ENCODE data around the gene ERCC3. TPM values are rescaled to one million over a fixed set of nuclear protein-coding genes. Genes with fewer than 3 reads are reported as not detected.

Gene ERCC3
- total RNA-seq, 1 donor from 2014 or later: 68.9 TPM

DNA sequence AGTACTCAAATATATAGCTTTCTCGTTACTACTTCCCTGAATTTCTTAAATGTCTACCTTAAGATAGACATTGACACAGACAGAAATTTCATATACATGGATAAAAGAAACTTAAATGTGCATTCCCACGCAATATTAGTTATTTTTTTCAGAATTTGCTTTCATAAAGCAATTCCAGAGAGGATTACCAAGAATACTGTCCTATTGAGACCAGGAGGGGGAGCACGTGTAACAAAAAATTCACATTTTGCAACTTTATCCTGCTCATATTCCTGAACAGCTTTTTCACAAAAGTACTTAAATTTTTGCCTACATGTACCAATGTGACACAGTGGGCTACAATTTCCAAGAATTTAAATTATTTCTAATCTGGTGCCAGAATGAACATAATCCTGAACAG lies 30.7 kb upstream of the ERCC3 start:
- Mint-ChIP-seq H3K4me1 (no peaks in the 10 kb centered on the region), H3K27me3 (ENCODE audit: insufficient read depth, low read depth) (no peaks in the 10 kb centered on the region), H3K27ac (no peak overlapping the region), H3K4me3 (no peak overlapping the region), H3K9me3 (peaks cover 6% of the 10 kb centered on the region), H3K36me3 (peaks cover 21% of the 10 kb centered on the region)
- Histone ChIP-seq H4K20me1 (ENCODE audit: low read depth) (no peaks in the 10 kb centered on the region), H3K27ac (no peak overlapping the region), H2AFZ (replicated peaks) (no peak overlapping the region), H3K36me3 (peaks cover 5% of the 10 kb centered on the region), H3K9ac (no peak overlapping the region), H3K4me3 (no peak overlapping the region), H3K9me3 (ENCODE audit: low read depth) (no peaks in the 10 kb centered on the region), H3K4me2 (no peak overlapping the region), H3K4me1 (no peaks in the 10 kb centered on the region), H3K79me2 (ENCODE audit: low read depth) (no peaks in the 10 kb centered on the region), H3F3A (ENCODE audit: low read depth) (peaks cover 17% of the 10 kb centered on the region), H3K27me3 (no peaks in the 10 kb centered on the region)
- TF ChIP-seq, protein P1, sequence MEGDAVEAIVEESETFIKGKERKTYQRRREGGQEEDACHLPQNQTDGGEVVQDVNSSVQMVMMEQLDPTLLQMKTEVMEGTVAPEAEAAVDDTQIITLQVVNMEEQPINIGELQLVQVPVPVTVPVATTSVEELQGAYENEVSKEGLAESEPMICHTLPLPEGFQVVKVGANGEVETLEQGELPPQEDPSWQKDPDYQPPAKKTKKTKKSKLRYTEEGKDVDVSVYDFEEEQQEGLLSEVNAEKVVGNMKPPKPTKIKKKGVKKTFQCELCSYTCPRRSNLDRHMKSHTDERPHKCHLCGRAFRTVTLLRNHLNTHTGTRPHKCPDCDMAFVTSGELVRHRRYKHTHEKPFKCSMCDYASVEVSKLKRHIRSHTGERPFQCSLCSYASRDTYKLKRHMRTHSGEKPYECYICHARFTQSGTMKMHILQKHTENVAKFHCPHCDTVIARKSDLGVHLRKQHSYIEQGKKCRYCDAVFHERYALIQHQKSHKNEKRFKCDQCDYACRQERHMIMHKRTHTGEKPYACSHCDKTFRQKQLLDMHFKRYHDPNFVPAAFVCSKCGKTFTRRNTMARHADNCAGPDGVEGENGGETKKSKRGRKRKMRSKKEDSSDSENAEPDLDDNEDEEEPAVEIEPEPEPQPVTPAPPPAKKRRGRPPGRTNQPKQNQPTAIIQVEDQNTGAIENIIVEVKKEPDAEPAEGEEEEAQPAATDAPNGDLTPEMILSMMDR (IDR thresholded peaks at IDR 0.05): peak; percentile 69
- TF ChIP-seq EZH2 (IDR thresholded peaks at IDR 0.05): no peak
- DNase-seq (ENCODE audit: low spot score): peak; percentile 15

DNA sequence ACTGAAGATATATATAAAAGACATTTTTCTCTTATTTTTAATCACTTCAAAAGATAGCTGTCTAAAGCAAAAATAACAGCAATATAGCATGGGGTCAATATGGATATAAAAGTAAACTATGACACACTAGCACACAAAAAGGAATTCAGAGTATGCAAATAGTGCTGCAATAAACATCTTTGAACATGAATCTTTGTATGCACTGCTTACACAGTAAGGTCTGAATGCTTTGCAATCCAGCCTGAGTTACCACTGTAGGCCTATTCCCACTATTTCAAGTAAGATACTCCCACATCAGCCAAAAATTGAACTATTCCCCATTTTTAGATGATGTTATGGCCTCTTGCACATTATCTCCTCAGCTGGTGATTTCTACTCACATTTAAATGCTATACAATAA lies 27.4 kb upstream of the ERCC3 start:
- H3K27me3 ChIP-seq: no peaks in the 10 kb centered on the region
- no peak overlapping the region for H3K9ac ChIP-seq
- no peaks in the 10 kb centered on the region for H3K4me1 ChIP-seq
- Mint-ChIP-seq H3K9me3 (peaks cover 6% of the 10 kb centered on the region), H3K4me1 (no peaks in the 10 kb centered on the region), H3K27me3 (ENCODE audit: insufficient read depth, low read depth) (no peaks in the 10 kb centered on the region), H3K27ac (no peak overlapping the region), H3K4me3 (no peak overlapping the region), H3K36me3 (peaks cover 31% of the 10 kb centered on the region)
- no peaks in the 10 kb centered on the region for H3K9me3 ChIP-seq (ENCODE audit: low read depth)
- peaks cover 7% of the 10 kb centered on the region for H3F3A ChIP-seq (ENCODE audit: low read depth)
- DNase-seq (ENCODE audit: low spot score): no peak
- no peak overlapping the region for H3K27ac ChIP-seq
- TF ChIP-seq EZH2 (IDR thresholded peaks at IDR 0.05) (no peak), EZH2phosphoT487 (IDR thresholded peaks at IDR 0.05) (no peak)
- TF ChIP-seq, protein P1 (IDR thresholded peaks at IDR 0.05): no peak
- no peaks in the 10 kb centered on the region for H3K79me2 ChIP-seq (ENCODE audit: low read depth)
- peaks cover 14% of the 10 kb centered on the region for H3K36me3 ChIP-seq
- no peak overlapping the region for H3K4me2 ChIP-seq
- H3K4me3 ChIP-seq: no peak overlapping the region
- H2AFZ ChIP-seq (replicated peaks): no peak overlapping the region
- H4K20me1 ChIP-seq (ENCODE audit: low read depth): no peaks in the 10 kb centered on the region

DNA sequence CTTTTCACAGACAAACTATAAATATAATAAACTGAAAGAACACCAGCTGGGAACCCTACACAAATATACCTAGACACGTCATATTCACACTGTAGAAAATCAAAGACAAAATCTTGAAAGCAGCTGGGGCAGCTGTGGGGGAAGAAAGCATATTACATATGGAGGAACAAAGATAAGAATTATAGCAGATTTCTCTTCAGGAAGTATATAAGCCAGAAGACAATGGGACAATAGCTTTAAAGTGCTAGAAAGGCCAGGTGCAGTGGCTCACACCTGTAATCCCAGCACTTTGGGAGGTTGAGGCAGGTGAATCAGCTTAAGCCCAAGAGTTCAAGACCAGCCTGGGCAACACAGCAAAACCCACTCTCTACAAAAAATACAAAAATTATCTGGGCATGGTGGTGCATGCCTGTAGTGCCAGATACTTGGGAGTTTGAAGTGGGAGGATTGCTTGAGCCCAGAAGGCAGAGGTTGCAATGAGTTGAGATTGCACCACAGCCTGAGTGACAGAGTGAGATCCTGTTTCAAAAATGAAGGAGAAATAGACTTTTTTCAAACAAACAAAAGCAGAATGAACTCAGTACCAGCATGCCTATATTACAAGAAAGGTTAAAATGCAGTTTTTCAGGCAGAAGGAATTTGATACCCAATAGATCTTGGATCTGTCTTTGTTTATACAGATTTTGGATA lies 26.8 kb upstream of the ERCC3 start:
- Histone ChIP-seq H3K9me3 (ENCODE audit: low read depth) (no peaks in the 10 kb centered on the region), H3K27me3 (no peaks in the 10 kb centered on the region), H2AFZ (replicated peaks) (no peak overlapping the region), H3K4me1 (no peaks in the 10 kb centered on the region), H3K27ac (no peak overlapping the region), H3K9ac (no peak overlapping the region), H3K4me3 (no peak overlapping the region), H3K36me3 (peaks cover 14% of the 10 kb centered on the region), H3K79me2 (ENCODE audit: low read depth) (no peaks in the 10 kb centered on the region), H3K4me2 (no peak overlapping the region), H3F3A (ENCODE audit: low read depth) (peaks cover 4% of the 10 kb centered on the region), H4K20me1 (ENCODE audit: low read depth) (no peaks in the 10 kb centered on the region)
- Mint-ChIP-seq H3K9me3 (peaks cover 6% of the 10 kb centered on the region), H3K36me3 (peaks cover 31% of the 10 kb centered on the region), H3K4me1 (no peaks in the 10 kb centered on the region), H3K4me3 (no peak overlapping the region), H3K27me3 (ENCODE audit: insufficient read depth, low read depth) (no peaks in the 10 kb centered on the region), H3K27ac (no peak overlapping the region)
- no peak for DNase-seq (ENCODE audit: low spot score)
- TF ChIP-seq, protein P1 (IDR thresholded peaks at IDR 0.05): no peak
- TF ChIP-seq EZH2 (IDR thresholded peaks at IDR 0.05) (no peak), EZH2phosphoT487 (IDR thresholded peaks at IDR 0.05) (no peak)
